Mesendoderm (in vitro differentiated cells): ENCODE measurements around the gene DOK7.
A peak's percentile ranks its signal among the peaks of the same experiment; 100 is the strongest.

Experiments used
- DNase-seq: peaks from one replicate; pipeline ENCODE4 v3.0.0; 2013
- H2AK5ac ChIP-seq: 2 replicates; pipeline ENCODE4 v1.6.1; 2013; ENCODE audit warnings: low read length, inconsistent platforms
- H2BK120ac ChIP-seq: 2 replicates; pipeline ENCODE4 v1.6.1; 2013; ENCODE audit warnings: low read depth, mild to moderate bottlenecking, low read length, moderate library complexity, mixed read lengths
- H2BK15ac ChIP-seq: replicated peaks from 2 replicates; pipeline ENCODE4 v1.6.1; 2013; ENCODE audit warnings: low read depth, mild to moderate bottlenecking, moderate library complexity
- H2BK5ac ChIP-seq: 2 replicates; pipeline ENCODE4 v1.6.1; 2013; ENCODE audit warnings: low read length, inconsistent platforms
- H3K18ac ChIP-seq: 2 replicates; pipeline ENCODE4 v1.6.1; 2013; ENCODE audit warnings: mild to moderate bottlenecking, low read length, mixed read lengths
- H3K23ac ChIP-seq: one replicate; pipeline ENCODE4 v1.6.1; 2013; ENCODE audit warnings: low read length
- H3K27ac ChIP-seq: 2 replicates; pipeline ENCODE4 v1.5.1; 2013; ENCODE audit warnings: low read depth, mild to moderate bottlenecking, inconsistent platforms, low read length, moderate library complexity
- H3K27me3 ChIP-seq: 2 replicates; pipeline ENCODE4 v1.6.1; 2013; ENCODE audit warnings: low read length, control low read depth, mild to moderate bottlenecking, inconsistent platforms; ENCODE audit not compliant: insufficient read depth, poor library complexity
- H3K36me3 ChIP-seq: 2 replicates; pipeline ENCODE4 v1.6.1; 2013; ENCODE audit warnings: low read length, inconsistent platforms; ENCODE audit not compliant: control insufficient read depth, insufficient read depth
- H3K4ac ChIP-seq: one replicate; pipeline ENCODE4 v1.6.1; 2013; ENCODE audit warnings: low read depth, mild to moderate bottlenecking, low read length, moderate library complexity
- H3K4me1 ChIP-seq: 2 replicates; pipeline ENCODE4 v1.6.1; 2013; ENCODE audit warnings: low read depth, low read length, inconsistent platforms; ENCODE audit not compliant: control insufficient read depth
- H3K4me2 ChIP-seq: 2 replicates; pipeline ENCODE4 v1.6.1; 2013; ENCODE audit warnings: low read length
- H3K4me3 ChIP-seq: 2 replicates; pipeline ENCODE4 v1.5.1; 2013; ENCODE audit warnings: mild to moderate bottlenecking, low read length
- H3K56ac ChIP-seq: one replicate; pipeline ENCODE4 v1.6.1; 2013; ENCODE audit warnings: low read length
- H3K79me1 ChIP-seq: 2 replicates; pipeline ENCODE4 v1.6.1; 2013; ENCODE audit warnings: low read length, inconsistent platforms
- H3K79me2 ChIP-seq: 2 replicates; pipeline ENCODE4 v1.6.1; 2013; ENCODE audit warnings: mild to moderate bottlenecking, low read length; ENCODE audit not compliant: control insufficient read depth, insufficient read depth
- H3K9ac ChIP-seq: 2 replicates; pipeline ENCODE4 v1.6.1; 2013; ENCODE audit warnings: low read length, inconsistent platforms
- H4K5ac ChIP-seq: one replicate; pipeline ENCODE4 v1.6.1; 2013; ENCODE audit warnings: low read length
- H4K8ac ChIP-seq: one replicate; pipeline ENCODE4 v1.6.1; 2013; ENCODE audit warnings: low read depth, mild to moderate bottlenecking, control low read depth, low read length, moderate library complexity
- WGBS: extraction: QIAGEN DNeasy Blood & Tissue Kit; methylation state at CpG from one replicate; pipeline ENCODE4 v1.1.7; 2013; ENCODE audit warnings: low lambda C conversion rate, missing lambda C conversion rate; ENCODE audit not compliant: insufficient coverage; ENCODE audit errors: extremely low coverage; 5-methylcytosine and 5-hydroxymethylcytosine counted together

DOK7 gene

DNA sequence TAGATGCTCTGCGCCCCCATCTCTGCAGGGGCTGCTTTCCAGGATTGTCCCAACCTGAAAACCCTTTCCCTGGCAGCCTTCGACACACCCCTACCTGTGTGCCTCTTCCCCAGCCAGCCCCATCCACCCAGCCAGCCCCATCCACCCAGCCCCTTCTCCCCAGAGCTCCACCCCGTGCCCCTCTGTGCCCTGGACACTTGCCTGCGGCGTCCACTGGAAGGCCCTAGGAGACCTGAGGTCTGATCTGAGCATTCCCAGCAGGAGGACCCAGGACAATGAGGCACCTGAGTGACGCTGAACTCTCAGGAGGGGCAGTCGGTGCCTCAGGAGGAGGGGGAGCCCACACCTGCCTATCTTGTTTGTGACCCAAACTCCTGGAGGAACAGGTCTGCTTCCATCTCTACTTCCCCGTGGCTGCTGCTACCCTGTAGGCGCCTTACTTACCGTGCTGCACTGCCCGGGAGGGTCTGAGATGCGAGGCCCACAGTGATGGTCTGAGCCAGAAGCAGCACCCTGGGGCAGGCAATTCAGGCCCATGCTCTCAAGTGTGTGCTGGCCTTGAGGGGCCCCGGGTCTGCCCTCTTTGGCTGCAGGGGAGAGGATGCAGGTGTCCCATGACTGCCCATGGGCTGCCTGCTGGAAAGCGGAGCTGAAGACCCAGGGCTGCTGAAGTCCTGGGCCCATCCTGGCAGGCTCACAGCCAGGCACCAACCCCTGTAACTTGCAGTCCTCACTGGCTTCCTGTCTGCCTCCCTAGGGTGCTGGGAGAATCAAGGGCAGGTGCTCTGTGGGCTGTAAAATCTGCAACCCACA is 64.2 kb downstream of the DOK7 start:
- Histone ChIP-seq H3K4me3 (no peak overlapping the region), H3K27ac (no peak overlapping the region), H2BK15ac (no peak overlapping the region), H2BK5ac (no peak overlapping the region), H3K79me2 (peaks cover 14% of the 10 kb centered on the region), H3K4ac (no peak overlapping the region), H4K8ac (no peak overlapping the region), H3K27me3 (no peaks in the 10 kb centered on the region), H2BK120ac (no peak overlapping the region), H3K4me2 (no peak overlapping the region), H3K56ac (no peak overlapping the region), H3K79me1 (peaks cover 24% of the 10 kb centered on the region), H3K9ac (no peak overlapping the region), H3K18ac (no peak overlapping the region), H3K4me1 (peaks cover 4% of the 10 kb centered on the region), H4K5ac (no peak overlapping the region), H2AK5ac (no peak overlapping the region), H3K23ac (no peak overlapping the region), H3K36me3 (no peaks in the 10 kb centered on the region)
- no peak for DNase-seq
- no CpG with 5 or more reads among the region's 14 CpGs for WGBS

DNA sequence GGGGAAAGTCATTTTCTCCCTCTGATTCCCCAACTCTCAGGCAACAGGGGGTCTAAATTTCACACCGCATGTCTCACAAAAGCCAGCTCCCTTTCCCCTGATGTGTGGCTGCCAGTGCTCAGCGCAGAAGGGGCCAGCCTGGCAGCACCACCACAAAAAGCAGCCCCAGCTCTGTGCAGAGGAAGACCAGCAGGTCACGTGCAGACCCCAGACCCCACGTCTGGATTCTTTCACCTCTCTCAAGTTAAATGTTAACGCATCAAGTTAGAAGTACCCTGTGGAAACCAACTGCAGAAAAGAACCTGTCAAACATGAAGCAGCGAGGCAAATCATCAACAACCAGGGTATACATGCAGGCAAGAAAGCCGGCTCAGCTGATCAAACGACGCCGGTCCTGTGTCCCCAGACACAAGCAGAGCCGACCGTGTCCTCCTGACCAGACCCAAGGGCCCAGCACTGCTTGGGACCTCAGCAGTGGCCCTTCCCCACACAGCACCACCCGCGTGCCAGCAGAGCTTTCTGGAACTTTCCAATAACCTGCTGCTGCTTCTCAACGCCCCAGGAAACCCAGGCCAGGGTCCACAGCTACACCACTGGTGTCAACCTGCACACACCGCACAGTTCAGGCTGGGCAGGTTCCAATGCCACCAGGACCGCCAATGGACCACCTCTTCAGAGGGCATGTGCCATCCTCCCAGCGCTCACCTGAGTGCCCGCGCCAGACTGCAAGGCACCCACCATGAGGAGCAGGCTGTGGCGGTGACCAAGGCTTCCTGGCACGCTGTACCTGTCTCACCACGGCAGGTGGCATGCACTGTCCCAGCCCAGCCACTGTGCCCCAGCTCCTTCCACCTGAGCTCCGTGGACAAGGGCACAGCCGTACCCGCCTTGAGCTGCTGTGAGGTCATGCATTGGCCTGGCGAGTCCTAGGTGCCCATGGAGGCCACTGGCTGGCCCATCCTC is 65.1 kb downstream of the DOK7 start:
- Histone ChIP-seq H3K79me1 (peaks cover 24% of the 10 kb centered on the region), H3K27me3 (no peaks in the 10 kb centered on the region), H3K18ac (no peak overlapping the region), H3K4me3 (no peak overlapping the region), H2AK5ac (no peak overlapping the region), H3K4me1 (peaks cover 4% of the 10 kb centered on the region), H3K9ac (no peak overlapping the region), H4K8ac (no peak overlapping the region), H3K27ac (no peak overlapping the region), H3K56ac (no peak overlapping the region), H3K4ac (no peak overlapping the region), H3K79me2 (peaks cover 14% of the 10 kb centered on the region), H3K36me3 (no peaks in the 10 kb centered on the region), H4K5ac (no peak overlapping the region), H3K23ac (no peak overlapping the region), H2BK15ac (no peak overlapping the region), H3K4me2 (no peak overlapping the region), H2BK120ac (no peak overlapping the region), H2BK5ac (no peak overlapping the region)
- WGBS, result no CpG with 5 or more reads among the region's 27 CpGs
- DNase-seq, result no peak

DNA sequence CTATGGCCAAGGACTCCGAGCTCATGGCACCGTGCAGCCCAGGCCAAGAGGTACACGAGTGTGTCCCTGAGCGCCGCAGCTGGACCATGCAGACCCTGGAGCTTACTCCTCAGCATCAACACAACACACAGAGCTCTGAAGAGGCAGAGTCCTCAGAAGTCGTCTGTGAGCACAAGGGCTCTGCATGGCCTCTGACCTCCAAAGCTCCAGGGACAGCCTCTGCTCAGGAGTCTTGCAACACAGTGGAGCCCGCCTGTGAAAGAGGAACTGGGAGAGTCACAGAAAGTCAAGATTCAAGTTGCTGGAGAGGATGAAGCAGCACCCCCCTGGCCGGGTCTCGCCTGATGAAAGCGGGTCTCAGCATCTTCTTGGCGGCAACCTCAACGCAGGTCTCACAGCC is 66.3 kb downstream of the DOK7 start:
- H2BK120ac ChIP-seq, result no peak overlapping the region
- H3K18ac ChIP-seq, result no peak overlapping the region
- no peak overlapping the region for H2AK5ac ChIP-seq
- no peak overlapping the region for H4K8ac ChIP-seq
- no peak overlapping the region for H4K5ac ChIP-seq
- no peak overlapping the region for H3K4me2 ChIP-seq
- H3K79me2 ChIP-seq, result peaks cover 14% of the 10 kb centered on the region
- H3K36me3 ChIP-seq, result no peaks in the 10 kb centered on the region
- no peaks in the 10 kb centered on the region for H3K27me3 ChIP-seq
- peaks cover 4% of the 10 kb centered on the region for H3K4me1 ChIP-seq
- no peak overlapping the region for H2BK15ac ChIP-seq
- WGBS, result no CpG with 5 or more reads among the region's 12 CpGs
- H3K79me1 ChIP-seq, result peaks cover 24% of the 10 kb centered on the region
- no peak for DNase-seq
- no peak overlapping the region for H2BK5ac ChIP-seq
- H3K9ac ChIP-seq, result no peak overlapping the region
- H3K23ac ChIP-seq, result no peak overlapping the region
- H3K4ac ChIP-seq, result no peak overlapping the region
- no peak overlapping the region for H3K4me3 ChIP-seq
- no peak overlapping the region for H3K27ac ChIP-seq
- no peak overlapping the region for H3K56ac ChIP-seq

DNA sequence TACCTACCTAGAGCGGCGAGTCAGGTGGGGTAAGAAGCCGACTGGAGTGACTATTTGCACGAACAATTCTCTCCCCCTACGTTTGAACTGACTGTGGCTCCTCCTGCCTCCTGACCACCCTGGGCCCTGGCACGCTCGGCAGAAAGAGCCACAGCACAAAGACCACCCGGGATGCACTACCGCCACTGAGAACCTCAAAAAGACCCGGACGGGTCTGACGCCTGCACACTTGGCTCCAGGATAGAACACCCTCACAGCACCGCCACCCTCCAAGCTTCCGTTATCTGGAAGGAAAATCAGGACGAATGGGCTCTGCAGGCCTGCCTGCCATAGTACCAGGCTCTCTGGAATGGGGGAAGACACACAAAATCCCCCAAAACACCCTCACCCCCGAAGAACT is 66.9 kb downstream of the DOK7 start:
- no peak overlapping the region for H2BK15ac ChIP-seq
- no peak overlapping the region for H4K8ac ChIP-seq
- no peak overlapping the region for H2AK5ac ChIP-seq
- peak overlapping the region; percentile 24 for H3K23ac ChIP-seq
- H2BK5ac ChIP-seq, result no peak overlapping the region
- H3K27ac ChIP-seq, result no peak overlapping the region
- no peak overlapping the region for H4K5ac ChIP-seq
- no CpG with 5 or more reads among the region's 16 CpGs for WGBS
- no peak overlapping the region for H3K18ac ChIP-seq
- H3K4me1 ChIP-seq, result peaks cover 4% of the 10 kb centered on the region
- H3K27me3 ChIP-seq, result no peaks in the 10 kb centered on the region
- peaks cover 24% of the 10 kb centered on the region for H3K79me1 ChIP-seq
- H3K56ac ChIP-seq, result no peak overlapping the region
- H2BK120ac ChIP-seq, result no peak overlapping the region
- H3K4me2 ChIP-seq, result no peak overlapping the region
- H3K79me2 ChIP-seq, result peaks cover 14% of the 10 kb centered on the region
- H3K36me3 ChIP-seq, result no peaks in the 10 kb centered on the region
- H3K4me3 ChIP-seq, result no peak overlapping the region
- H3K4ac ChIP-seq, result no peak overlapping the region
- no peak for DNase-seq
- no peak overlapping the region for H3K9ac ChIP-seq

DNA sequence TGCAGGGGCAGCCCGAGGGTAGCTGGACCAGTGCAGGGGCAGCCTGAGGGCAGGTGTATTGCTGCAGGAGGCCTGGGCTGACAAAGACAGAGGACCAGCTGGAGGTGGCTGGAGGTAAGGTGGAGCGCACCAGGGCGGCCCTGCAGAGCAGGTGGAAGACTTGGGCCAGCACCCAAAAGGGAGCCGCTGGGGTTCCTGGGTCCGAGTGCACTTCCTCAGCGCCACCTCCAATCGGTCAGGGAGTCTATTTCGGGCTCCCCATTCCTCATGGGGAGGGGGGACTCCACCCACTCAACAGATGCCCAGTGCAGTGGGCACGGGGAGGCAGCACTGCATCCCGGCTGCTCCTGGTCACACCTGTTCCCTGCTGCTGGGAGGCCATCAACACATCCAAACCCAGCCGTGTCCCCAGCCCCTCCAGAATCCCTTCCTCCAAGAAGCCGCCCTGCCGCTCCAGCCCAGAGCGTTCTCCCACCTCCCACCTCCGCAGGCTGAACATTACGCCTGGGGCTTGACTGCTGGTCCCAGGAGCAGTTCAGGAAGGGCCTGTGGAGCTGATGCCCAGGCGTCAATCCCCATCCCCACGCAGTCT is 67.7 kb downstream of the DOK7 start:
- WGBS, result no CpG with 5 or more reads among the region's 18 CpGs
- no peak overlapping the region for H4K5ac ChIP-seq
- peak; percentile 18 for DNase-seq
- H3K4me1 ChIP-seq, result peaks cover 4% of the 10 kb centered on the region
- peaks cover 24% of the 10 kb centered on the region for H3K79me1 ChIP-seq
- no peak overlapping the region for H2AK5ac ChIP-seq
- no peak overlapping the region for H3K4me3 ChIP-seq
- H3K4ac ChIP-seq, result no peak overlapping the region
- no peak overlapping the region for H3K56ac ChIP-seq
- no peak overlapping the region for H2BK15ac ChIP-seq
- no peaks in the 10 kb centered on the region for H3K36me3 ChIP-seq
- H3K4me2 ChIP-seq, result peak overlapping the region; percentile 98
- no peak overlapping the region for H3K27ac ChIP-seq
- H3K18ac ChIP-seq, result no peak overlapping the region
- H4K8ac ChIP-seq, result no peak overlapping the region
- no peaks in the 10 kb centered on the region for H3K27me3 ChIP-seq
- no peak overlapping the region for H3K23ac ChIP-seq
- H3K9ac ChIP-seq, result no peak overlapping the region
- no peak overlapping the region for H2BK120ac ChIP-seq
- peaks cover 14% of the 10 kb centered on the region for H3K79me2 ChIP-seq
- H2BK5ac ChIP-seq, result no peak overlapping the region
